ENCODE measurements around the gene ABCG8. TPM values are rescaled to one million over a fixed set of nuclear protein-coding genes. Genes with fewer than 3 reads are reported as not detected.

ABCG8 gene
- total and polyA plus RNA-seq, 8 donors: 1.1 to 8.9 (median 6.7) TPM; not detected in 5

DNA sequence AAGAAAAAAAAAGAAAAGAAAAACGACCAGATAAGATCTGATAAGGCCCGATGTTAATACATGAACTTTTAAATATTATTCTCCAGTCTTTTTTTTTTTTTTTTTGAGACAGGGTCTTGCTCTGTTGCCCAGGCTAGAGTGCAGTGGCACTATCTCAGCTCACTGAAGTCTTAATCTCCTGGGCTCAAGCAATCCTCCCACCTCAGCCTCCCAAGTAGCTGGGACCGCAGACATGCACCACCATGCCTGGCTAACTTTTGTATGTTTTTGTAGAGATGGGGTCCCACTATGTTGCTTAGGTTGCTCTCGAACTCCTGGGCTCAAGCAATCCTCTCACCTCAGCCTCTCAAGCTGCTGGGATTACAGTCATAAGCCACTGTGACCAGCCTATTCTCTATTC, 1.7 kb upstream of the ABCG8 start:
- 65 to 81% (median 74%) methylated on average over 4 of the region's 4 CpGs for WGBS, 5 donors

DNA sequence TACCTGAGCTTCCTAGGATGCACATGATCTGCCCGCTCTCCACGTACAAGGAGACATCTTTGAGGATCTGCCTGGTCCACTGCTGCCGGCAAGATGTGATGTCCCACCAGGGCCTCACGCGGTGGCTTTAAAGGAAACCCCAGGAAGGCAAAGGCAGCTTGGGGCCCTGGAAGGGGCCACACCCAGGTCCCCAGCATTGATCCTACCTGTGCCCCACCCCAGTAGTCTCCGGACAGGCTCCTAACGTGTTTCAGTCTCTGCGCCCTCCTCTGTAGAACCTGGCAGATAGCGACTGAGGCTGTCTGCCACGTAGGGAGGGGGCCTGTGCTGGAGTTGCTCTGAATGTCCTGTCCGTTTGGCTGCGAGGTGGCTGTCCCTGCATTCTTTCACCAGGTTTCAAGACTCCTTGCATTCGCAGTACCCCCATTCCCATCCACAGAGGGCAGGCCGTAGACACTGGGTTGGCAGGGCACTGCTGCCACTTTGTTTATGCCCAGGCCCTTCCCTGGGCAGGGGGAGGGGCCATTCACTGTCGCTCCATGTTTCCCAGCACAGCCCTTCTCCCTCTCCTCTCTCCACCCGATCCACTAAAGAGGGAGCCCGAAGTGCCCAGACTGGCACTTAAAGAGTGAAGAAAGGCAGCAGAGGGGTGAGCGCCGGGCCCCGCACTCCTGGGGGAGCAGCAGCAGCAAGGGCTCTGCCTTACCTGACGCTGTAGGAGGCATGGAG, 776 bp upstream of the ABCG8 start:
- Histone ChIP-seq H3K4me3 (no peak overlapping the region), H3K27me3 (peaks cover 0 to 7% (median 0%) of the 10 kb centered on the region in 3 donors), H3K9me3 (no peaks in the 10 kb centered on the region), H3K4me1 (no peaks in the 10 kb centered on the region), H3K36me3 (no peaks in the 10 kb centered on the region), H3K27ac (no peak overlapping the region)
- intact Hi-C loops (cut with DNase I; ENCODE audit: low total_unique reads): no loop called here
- TF ChIP-seq, protein P1, sequence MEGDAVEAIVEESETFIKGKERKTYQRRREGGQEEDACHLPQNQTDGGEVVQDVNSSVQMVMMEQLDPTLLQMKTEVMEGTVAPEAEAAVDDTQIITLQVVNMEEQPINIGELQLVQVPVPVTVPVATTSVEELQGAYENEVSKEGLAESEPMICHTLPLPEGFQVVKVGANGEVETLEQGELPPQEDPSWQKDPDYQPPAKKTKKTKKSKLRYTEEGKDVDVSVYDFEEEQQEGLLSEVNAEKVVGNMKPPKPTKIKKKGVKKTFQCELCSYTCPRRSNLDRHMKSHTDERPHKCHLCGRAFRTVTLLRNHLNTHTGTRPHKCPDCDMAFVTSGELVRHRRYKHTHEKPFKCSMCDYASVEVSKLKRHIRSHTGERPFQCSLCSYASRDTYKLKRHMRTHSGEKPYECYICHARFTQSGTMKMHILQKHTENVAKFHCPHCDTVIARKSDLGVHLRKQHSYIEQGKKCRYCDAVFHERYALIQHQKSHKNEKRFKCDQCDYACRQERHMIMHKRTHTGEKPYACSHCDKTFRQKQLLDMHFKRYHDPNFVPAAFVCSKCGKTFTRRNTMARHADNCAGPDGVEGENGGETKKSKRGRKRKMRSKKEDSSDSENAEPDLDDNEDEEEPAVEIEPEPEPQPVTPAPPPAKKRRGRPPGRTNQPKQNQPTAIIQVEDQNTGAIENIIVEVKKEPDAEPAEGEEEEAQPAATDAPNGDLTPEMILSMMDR (IDR thresholded peaks at IDR 0.05): no peak
- TF ChIP-seq EP300 (IDR thresholded peaks at IDR 0.05) (no peak), POLR2AphosphoS5 (IDR thresholded peaks at IDR 0.05) (no peak), POLR2A (IDR thresholded peaks at IDR 0.05) (no peak)
- no peak for DNase-seq
- WGBS, 5 donors: 86 to 95% (median 89%) methylated on average over 14 to 21 of the region's 21 CpGs

More for the DNA sequence above, 1.7 kb upstream of the ABCG8 start:
- no peak for TF ChIP-seq POLR2AphosphoS5 (IDR thresholded peaks at IDR 0.05)
- no peak for TF ChIP-seq POLR2A (IDR thresholded peaks at IDR 0.05)
- TF ChIP-seq EP300 (IDR thresholded peaks at IDR 0.05): no peak
- TF ChIP-seq, protein P1 (IDR thresholded peaks at IDR 0.05): no peak
- Histone ChIP-seq H3K27me3 (peaks cover 0 to 17% (median 7%) of the 10 kb centered on the region in 3 donors), H3K36me3 (no peaks in the 10 kb centered on the region), H3K4me1 (peaks cover 0 to 4% (median 3%) of the 10 kb centered on the region in 4 donors), H3K9me3 (no peaks in the 10 kb centered on the region), H3K27ac (no peak overlapping the region), H3K4me3 (no peak overlapping the region)
- intact Hi-C loops (cut with DNase I; ENCODE audit: low total_unique reads): no loop called here
- DNase-seq: no peak

DNA sequence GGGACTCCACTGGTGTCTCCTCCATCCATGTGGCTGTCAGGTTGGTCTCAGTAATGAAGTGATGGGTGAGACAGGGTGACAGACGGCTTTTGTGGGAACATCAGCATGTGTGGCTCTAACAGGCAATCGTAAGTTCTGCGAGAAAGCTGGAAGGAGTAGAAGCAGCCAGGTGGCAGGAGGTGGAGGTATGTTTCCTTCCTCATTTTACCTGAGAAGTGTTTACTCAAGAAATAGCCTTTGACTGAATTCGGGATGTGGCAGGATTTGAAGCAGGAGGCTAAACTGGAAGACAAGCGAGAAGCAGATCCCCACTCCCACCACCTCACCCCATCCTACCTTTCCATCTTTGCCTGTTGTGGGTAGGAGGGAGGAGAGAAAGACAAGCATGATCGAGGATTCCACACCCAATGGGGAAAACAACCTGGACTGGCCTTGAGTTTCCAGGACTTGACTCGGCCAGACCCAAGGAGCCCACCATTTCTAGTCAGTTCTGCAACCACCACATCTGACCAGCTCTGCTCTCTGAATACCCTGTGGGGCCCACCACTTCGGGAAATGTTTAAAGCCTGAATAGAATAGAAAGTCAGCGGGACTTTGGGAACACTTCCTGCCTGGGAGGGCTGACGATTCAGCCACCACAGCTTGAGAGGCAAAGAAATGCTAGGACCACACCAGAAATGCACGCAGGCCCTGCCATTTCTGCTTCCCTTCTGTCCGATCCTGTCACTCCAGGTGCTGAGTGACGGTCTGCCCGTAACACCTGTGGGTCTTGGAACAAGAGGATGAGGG, 1.2 kb downstream of the ABCG8 start:
- 76 to 88% (median 85%) methylated on average over 14 of the region's 14 CpGs for WGBS, 5 donors
- TF ChIP-seq, protein P1 (IDR thresholded peaks at IDR 0.05): no peak
- no peak for TF ChIP-seq EP300 (IDR thresholded peaks at IDR 0.05)
- TF ChIP-seq POLR2A (IDR thresholded peaks at IDR 0.05): no peak
- TF ChIP-seq POLR2AphosphoS5 (IDR thresholded peaks at IDR 0.05): no peak
- H3K27ac ChIP-seq: no peak overlapping the region

GRCh38 chr2:43840965-43841364, 2.2 kb downstream of the ABCG8 start:
- H3K27ac ChIP-seq: no peak overlapping the region

More for the DNA sequence above, 1.2 kb downstream of the ABCG8 start:
- Histone ChIP-seq H3K4me1 (no peaks in the 10 kb centered on the region), H3K4me3 (no peak overlapping the region), H3K9me3 (no peaks in the 10 kb centered on the region), H3K27me3 (peaks cover 0 to 7% (median 0%) of the 10 kb centered on the region in 3 donors), H3K36me3 (no peaks in the 10 kb centered on the region)
- intact Hi-C loops (cut with DNase I; ENCODE audit: low total_unique reads): no loop called here
- no peak for DNase-seq

More at GRCh38 chr2:43840965-43841364, 2.2 kb downstream of the ABCG8 start:
- Histone ChIP-seq H3K27me3 (peaks cover 0 to 3% (median 0%) of the 10 kb centered on the region in 3 donors), H3K9me3 (no peaks in the 10 kb centered on the region), H3K36me3 (no peaks in the 10 kb centered on the region), H3K4me3 (no peak overlapping the region), H3K4me1 (no peaks in the 10 kb centered on the region)
- TF ChIP-seq EP300 (IDR thresholded peaks at IDR 0.05) (no peak), POLR2A (IDR thresholded peaks at IDR 0.05) (no peak), POLR2AphosphoS5 (IDR thresholded peaks at IDR 0.05) (no peak)
- TF ChIP-seq, protein P1 (IDR thresholded peaks at IDR 0.05): no peak
- intact Hi-C loops (cut with DNase I; ENCODE audit: low total_unique reads): no loop called here
- DNase-seq: no peak
- WGBS, 5 donors: 75 to 85% (median 81%) methylated on average over 5 of the region's 5 CpGs

Measured in stomach (tissue), 9 donors.